Liver (tissue), 9 donors: ENCODE data around the gene SCLY. TPM values are rescaled to one million over a fixed set of nuclear protein-coding genes. Genes with fewer than 3 reads are reported as not detected.

Experiments
- DNase-seq: peaks from one replicate; pipeline ENCODE4 v3.0.0-alpha.2; 2017; ENCODE audit warnings: low spot score
- H3K27ac ChIP-seq, 2 donors: one replicate each; pipeline ENCODE4 v1.7.0; 2013; ENCODE audit warnings: inconsistent platforms in 2 of 2, low read length in 2 of 2, control low read depth in 1 of 2, low read depth in 1 of 2, mild to moderate bottlenecking in 1 of 2
- H3K27me3 ChIP-seq, 4 donors: one replicate each; pipeline versions ENCODE4 v1.6.1 to v1.7.0; 2013; ENCODE audit warnings: low read length in 3 of 4, inconsistent platforms in 1 of 4, mild to moderate bottlenecking in 1 of 4, moderate library complexity in 1 of 4; ENCODE audit not compliant: control insufficient read depth in 4 of 4, insufficient read depth in 4 of 4
- H3K36me3 ChIP-seq, 4 donors: one replicate each; pipeline versions ENCODE4 v1.6.1 to v1.7.0; 2013; ENCODE audit warnings: low read length in 3 of 4, mild to moderate bottlenecking in 3 of 4, low read depth in 1 of 4, moderate library complexity in 1 of 4; ENCODE audit not compliant: control insufficient read depth in 4 of 4, insufficient read depth in 3 of 4
- H3K4me1 ChIP-seq, 4 donors: one replicate each; pipeline versions ENCODE4 v1.6.1 to v1.7.0; 2013; ENCODE audit warnings: low read length in 3 of 4, mild to moderate bottlenecking in 3 of 4, moderate library complexity in 1 of 4; ENCODE audit not compliant: control insufficient read depth in 4 of 4, insufficient read depth in 4 of 4
- H3K4me3 ChIP-seq, 3 donors: one replicate each; pipeline versions ENCODE4 v1.6.1 to v1.7.0; 2013; ENCODE audit warnings: low read length in 3 of 3, control low read depth in 1 of 3, low read depth in 1 of 3, mild to moderate bottlenecking in 1 of 3
- H3K9ac ChIP-seq, 2 donors: one replicate each; pipeline ENCODE4 v1.7.0; 2013; ENCODE audit warnings: low read length in 2 of 2, mild to moderate bottlenecking in 2 of 2, moderate library complexity in 2 of 2, control low read depth in 1 of 2, low read depth in 1 of 2
- H3K9me3 ChIP-seq, 4 donors: one replicate each; pipeline versions ENCODE4 v1.6.1 to v1.7.0; 2013; ENCODE audit warnings: low read length in 3 of 4; ENCODE audit not compliant: control insufficient read depth in 4 of 4
- ATF3 ChIP-seq: IDR thresholded peaks from 2 replicates; pipeline ENCODE4 v1.6.1; 2016; ENCODE audit warnings: antibody characterized with exemption
- CTCF ChIP-seq: fragments of 150-350 bp; IDR thresholded peaks from 2 replicates; pipeline ENCODE4 v1.5.1; 2017; ENCODE audit warnings: improper control_type of control experiment, low read depth, low read length; ENCODE audit not compliant: missing input control
- EGR1 ChIP-seq, 2 donors: IDR thresholded peaks; 2 replicates each; pipeline ENCODE4 v1.6.1; 2016 to 2018; ENCODE audit warnings: antibody characterized with exemption in 2 of 2, low read depth in 2 of 2
- FOXA1 ChIP-seq: IDR thresholded peaks from 2 replicates; pipeline ENCODE4 v1.6.1; 2016; ENCODE audit warnings: antibody characterized with exemption
- FOXA2 ChIP-seq: IDR thresholded peaks from 2 replicates; pipeline ENCODE4 v1.6.1; 2016; ENCODE audit warnings: antibody characterized with exemption
- GABPA ChIP-seq, 2 donors: IDR thresholded peaks in 1 of 2; conservative IDR thresholded peaks in 1 of 2; 2 replicates each; pipeline ENCODE4 v1.6.1; 2016; ENCODE audit warnings: antibody characterized with exemption in 2 of 2, mild to moderate bottlenecking in 1 of 2, moderate library complexity in 1 of 2
- HNF4A ChIP-seq, 2 donors: conservative IDR thresholded peaks; 2 replicates each; pipeline ENCODE4 v1.6.1; 2016; ENCODE audit warnings: antibody characterized with exemption in 2 of 2, mild to moderate bottlenecking in 2 of 2
- HNF4G ChIP-seq: IDR thresholded peaks from 2 replicates; pipeline ENCODE4 v1.6.1; 2016; ENCODE audit warnings: antibody characterized with exemption
- JUND ChIP-seq, 2 donors: IDR thresholded peaks; 2 replicates each; pipeline ENCODE4 v1.6.1; 2016; ENCODE audit warnings: antibody characterized with exemption in 2 of 2
- MAX ChIP-seq: IDR thresholded peaks from 2 replicates; pipeline ENCODE4 v1.6.1; 2016; ENCODE audit warnings: antibody characterized with exemption
- NR2F2 ChIP-seq: IDR thresholded peaks from 2 replicates; pipeline ENCODE4 v1.6.1; 2016; ENCODE audit warnings: antibody characterized with exemption
- RAD21 ChIP-seq, 2 donors: IDR thresholded peaks; 2 replicates each; pipeline ENCODE4 v1.6.1; 2016; ENCODE audit warnings: antibody characterized with exemption in 2 of 2, mild to moderate bottlenecking in 2 of 2
- REST ChIP-seq: IDR thresholded peaks from 2 replicates; pipeline ENCODE4 v1.6.1; 2016; ENCODE audit warnings: antibody characterized with exemption, mild to moderate bottlenecking
- RXRA ChIP-seq, 2 donors: IDR thresholded peaks; 2 replicates each; pipeline ENCODE4 v1.6.1; 2017 to 2018; ENCODE audit warnings: antibody characterized with exemption in 2 of 2, mild to moderate bottlenecking in 1 of 2
- SP1 ChIP-seq: IDR thresholded peaks from 2 replicates; pipeline ENCODE4 v1.6.1; 2018; ENCODE audit warnings: antibody characterized with exemption, mild to moderate bottlenecking
- TAF1 ChIP-seq: conservative IDR thresholded peaks from 2 replicates; pipeline ENCODE4 v1.6.1; 2016; ENCODE audit warnings: antibody characterized with exemption, mild to moderate bottlenecking
- YY1 ChIP-seq: IDR thresholded peaks from 2 replicates; pipeline ENCODE4 v1.6.1; 2016; ENCODE audit warnings: antibody characterized with exemption, mild to moderate bottlenecking
- ZBTB33 ChIP-seq: IDR thresholded peaks from 2 replicates; pipeline ENCODE4 v1.6.1; 2016; ENCODE audit warnings: antibody characterized with exemption
- WGBS: extraction: QIAGEN DNeasy Blood & Tissue Kit; methylation state at CpG from one replicate; pipeline ENCODE4 v1.1.7; 2013; 5-methylcytosine and 5-hydroxymethylcytosine counted together
- polyA plus RNA-seq, 2 donors: library from polyadenylated mRNA; stranded (reverse) in 1 of 2; unstranded in 1 of 2; fragments of 200-250 nt in 1 of 2; fragments of >200 nt in 1 of 2; fragmentation: Nextera tagmentation in 1 of 2; extraction: Ambion mirVana in 1 of 2; gene quantifications; one replicate each; pipeline versions ENCODE4 v1.2.1 to v1.2.3, GENCODE V29; 2013 to 2015
- total RNA-seq, 2 donors: library from RNA; depleted of rRNA; stranded (reverse); fragments of >200 nt; gene quantifications; one replicate each; pipeline ENCODE4 v1.2.3, GENCODE V29; 2014
- donor health status: healthy.
- donor health status: healthy.
- donor health status: healthy.
- donor health status: healthy.
- donor health status: healthy.

The SCLY gene
- total and polyA plus RNA-seq, 4 donors = 21.6 to 39.2 (median 25.0) TPM

- TF ChIP-seq ATF3 (no peak), HNF4A (conservative IDR thresholded peaks at IDR 0.05) (no peak)
Observed at GRCh38 chr2:238025741-238026360, 35.0 kb upstream of the SCLY start (continued).

GRCh38 chr2:238027058-238027457 lies 33.7 kb upstream of the SCLY start:
- no peak for TF ChIP-seq TAF1
- no peak for TF ChIP-seq FOXA1
- no peak for TF ChIP-seq CTCF
- TF ChIP-seq HNF4A (conservative IDR thresholded peaks at IDR 0.05) = no peak
- TF ChIP-seq YY1 = no peak
- TF ChIP-seq RAD21 (IDR thresholded peaks at IDR 0.05) = no peak
- no peak for TF ChIP-seq ATF3
- TF ChIP-seq REST = no peak
- TF ChIP-seq GABPA (IDR thresholded peaks at IDR 0.05 in 1 of 2, conservative IDR thresholded peaks at IDR 0.05 in 1 of 2) = no peak
- no peak for TF ChIP-seq ZBTB33
- TF ChIP-seq MAX = no peak
- no peak for TF ChIP-seq RXRA (IDR thresholded peaks at IDR 0.05)
- TF ChIP-seq SP1 = no peak
- TF ChIP-seq HNF4G = no peak
- TF ChIP-seq EGR1 (IDR thresholded peaks at IDR 0.05; ENCODE audit: low read depth in 2 of 2) = no peak
- no peak for TF ChIP-seq NR2F2
- no peak for TF ChIP-seq FOXA2
- TF ChIP-seq JUND (IDR thresholded peaks at IDR 0.05) = no peak

More at GRCh38 chr2:238027058-238027457, 33.7 kb upstream of the SCLY start:
- H3K27ac ChIP-seq = no peak overlapping the region
- DNase-seq = no peak
- peaks cover 4 to 25% (median 14%) of the 10 kb centered on the region in 4 donors for H3K36me3 ChIP-seq
- no peaks in the 10 kb centered on the region for H3K4me1 ChIP-seq
- no peak overlapping the region for H3K9ac ChIP-seq
- H3K9me3 ChIP-seq = no peaks in the 10 kb centered on the region
- no peaks in the 10 kb centered on the region for H3K27me3 ChIP-seq
- H3K4me3 ChIP-seq = no peak overlapping the region
- WGBS = 90% methylated on average over 4 of the region's 4 CpGs
